ENCODE measurements around the gene GUCY1A1. TPM values are rescaled to one million over a fixed set of nuclear protein-coding genes. Genes with fewer than 3 reads are reported as not detected.

GUCY1A1 gene
- total and polyA plus RNA-seq, 8 donors, result 78.0 to 155 (median 114) TPM

GRCh38 chr4:155659176-155659575, 7.5 kb upstream of the GUCY1A1 start:
- no peaks in the 10 kb centered on the region for H3K27me3 ChIP-seq
- no peak overlapping the region for H3K4me3 ChIP-seq
- no peak for DNase-seq
- H3K36me3 ChIP-seq, result no peaks in the 10 kb centered on the region
- H3K4me1 ChIP-seq, result no peaks in the 10 kb centered on the region
- TF ChIP-seq CTCF (IDR thresholded peaks at IDR 0.05), result no peak
- no peaks in the 10 kb centered on the region for H3K9me3 ChIP-seq
- no peak for ATAC-seq
- intact Hi-C loops (cut with DNase I), result no loop called here
- peak overlapping the region in 1 of 2 donors; percentile 49 for H3K27ac ChIP-seq

- H3K27ac ChIP-seq, result no peak overlapping the region
- H3K4me1 ChIP-seq, result no peaks in the 10 kb centered on the region
- DNase-seq (no peak), ATAC-seq (no peak)
- no peak overlapping the region for H3K4me3 ChIP-seq
- H3K27me3 ChIP-seq, result no peaks in the 10 kb centered on the region
- H3K36me3 ChIP-seq, result no peaks in the 10 kb centered on the region
- TF ChIP-seq CTCF (IDR thresholded peaks at IDR 0.05), result no peak
- intact Hi-C loops (cut with DNase I), result no loop called here
- H3K9me3 ChIP-seq, result no peaks in the 10 kb centered on the region
These were observed 6.2 kb upstream of the GUCY1A1 start for GRCh38 chr4:155660436-155660835.

DNA sequence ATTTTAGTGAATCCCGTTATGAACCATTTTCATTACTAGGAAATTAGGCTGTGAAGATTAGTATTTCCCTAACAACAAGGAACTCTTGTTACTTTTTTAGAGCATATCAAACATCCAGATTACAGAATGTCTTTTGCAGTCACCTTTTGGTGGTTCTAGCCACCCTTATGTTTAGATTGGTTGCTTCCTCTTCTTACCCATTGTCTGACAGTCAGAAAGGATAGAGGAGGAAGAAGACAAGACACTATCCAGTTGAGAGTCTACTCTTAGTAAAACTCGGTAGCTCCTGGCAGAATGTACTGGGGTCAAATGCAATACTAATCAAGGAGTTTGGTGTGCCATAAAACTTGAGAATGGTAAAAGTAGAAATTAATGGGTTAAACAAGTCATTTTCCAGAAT, 1.6 kb upstream of the GUCY1A1 start:
- Histone ChIP-seq H3K36me3 (no peaks in the 10 kb centered on the region), H3K9me3 (no peaks in the 10 kb centered on the region), H3K27me3 (peaks cover 0 to 32% of the 10 kb centered on the region in 2 donors), H3K4me3 (no peak overlapping the region), H3K27ac (no peak overlapping the region), H3K4me1 (peaks cover 0 to 29% of the 10 kb centered on the region in 2 donors)
- no peak for TF ChIP-seq CTCF (IDR thresholded peaks at IDR 0.05)
- DNase-seq (no peak), ATAC-seq (no peak)
- intact Hi-C loops (cut with DNase I), result no loop called here

GRCh38 chr4:155667222-155667567, 547 bp downstream of the GUCY1A1 start:
- DNase-seq (peak in 3 of 4 donors; percentile 60 to 85 (median 74)), ATAC-seq (peak; percentile 81)
- peak overlapping the region; percentile 55 to 66 for H3K4me3 ChIP-seq

More at GRCh38 chr4:155667222-155667567, 547 bp downstream of the GUCY1A1 start:
- H3K27ac ChIP-seq, result peak overlapping the region; percentile 85 to 95
- H3K36me3 ChIP-seq, result no peaks in the 10 kb centered on the region
- peaks cover 3 to 29% of the 10 kb centered on the region in 2 donors for H3K4me1 ChIP-seq
- no peaks in the 10 kb centered on the region for H3K9me3 ChIP-seq
- intact Hi-C loops (cut with DNase I), result no loop called here
- H3K27me3 ChIP-seq, result peaks cover 0 to 32% of the 10 kb centered on the region in 2 donors
- no peak for TF ChIP-seq CTCF (IDR thresholded peaks at IDR 0.05)
